ENCODE measurements around the gene DTHD1. TPM values are rescaled to one million over a fixed set of nuclear protein-coding genes. Genes with fewer than 3 reads are reported as not detected.

The DTHD1 gene
- total RNA-seq, 3 donors from 2014 or later = 0.15 to 0.71 (median 0.19) TPM

GRCh38 chr4:36316607-36317006, 35.2 kb downstream of the DTHD1 start:
- H3K36me3 Mint-ChIP-seq (ENCODE audit: insufficient read depth) = peaks cover 2% of the 10 kb centered on the region
- peak; percentile 72 to 73 for ATAC-seq
- H3K27me3 Mint-ChIP-seq (ENCODE audit: low read depth) = no peaks in the 10 kb centered on the region
- H3K4me3 Mint-ChIP-seq = no peak overlapping the region
- peaks cover 33% of the 10 kb centered on the region for H3K4me1 Mint-ChIP-seq (ENCODE audit: low read depth)
- no peaks in the 10 kb centered on the region for H3K9me3 Mint-ChIP-seq
- no peak for DNase-seq

GRCh38 chr4:36317721-36318120, 36.3 kb downstream of the DTHD1 start:
- H3K4me1 Mint-ChIP-seq (ENCODE audit: low read depth) = peaks cover 40% of the 10 kb centered on the region
- no peak overlapping the region for H3K4me3 Mint-ChIP-seq
- DNase-seq (no peak), ATAC-seq (no peak)
- peaks cover 2% of the 10 kb centered on the region for H3K36me3 Mint-ChIP-seq (ENCODE audit: insufficient read depth)
- H3K27me3 Mint-ChIP-seq (ENCODE audit: low read depth) = no peaks in the 10 kb centered on the region
- no peaks in the 10 kb centered on the region for H3K9me3 Mint-ChIP-seq

- Mint-ChIP-seq H3K36me3 (ENCODE audit: insufficient read depth) (peaks cover under 1% of the 10 kb centered on the region), H3K4me3 (no peak overlapping the region), H3K4me1 (ENCODE audit: low read depth) (peaks cover 63% of the 10 kb centered on the region), H3K27me3 (ENCODE audit: low read depth) (no peaks in the 10 kb centered on the region), H3K9me3 (no peaks in the 10 kb centered on the region)
- ATAC-seq (no peak), DNase-seq (no peak)
Observed at GRCh38 chr4:36320117-36320896, 38.9 kb downstream of the DTHD1 start.

GRCh38 chr4:36321176-36321575, 39.8 kb downstream of the DTHD1 start:
- H3K36me3 Mint-ChIP-seq (ENCODE audit: insufficient read depth) = no peaks in the 10 kb centered on the region
- no peaks in the 10 kb centered on the region for H3K9me3 Mint-ChIP-seq
- H3K27me3 Mint-ChIP-seq (ENCODE audit: low read depth) = no peaks in the 10 kb centered on the region
- no peak overlapping the region for H3K4me3 Mint-ChIP-seq
- ATAC-seq (no peak), DNase-seq (no peak)
- H3K4me1 Mint-ChIP-seq (ENCODE audit: low read depth) = peaks cover 67% of the 10 kb centered on the region

GRCh38 chr4:36322921-36323354, 41.5 kb downstream of the DTHD1 start:
- H3K9me3 Mint-ChIP-seq = no peaks in the 10 kb centered on the region
- H3K4me3 Mint-ChIP-seq = peak overlapping the region; percentile 47
- DNase-seq (peak; percentile 21), ATAC-seq (peak; percentile 89 to 92)
- H3K4me1 Mint-ChIP-seq (ENCODE audit: low read depth) = peaks cover 64% of the 10 kb centered on the region
- no peaks in the 10 kb centered on the region for H3K27me3 Mint-ChIP-seq (ENCODE audit: low read depth)
- H3K36me3 Mint-ChIP-seq (ENCODE audit: insufficient read depth) = no peaks in the 10 kb centered on the region

- DNase-seq = no peak
- no peaks in the 10 kb centered on the region for H3K27me3 Mint-ChIP-seq (ENCODE audit: low read depth)
Observed at GRCh38 chr4:36323816-36324419, 42.5 kb downstream of the DTHD1 start.

GRCh38 chr4:36324808-36325207, 43.4 kb downstream of the DTHD1 start:
- Mint-ChIP-seq H3K9me3 (no peaks in the 10 kb centered on the region), H3K4me3 (no peak overlapping the region), H3K36me3 (ENCODE audit: insufficient read depth) (no peaks in the 10 kb centered on the region), H3K27me3 (ENCODE audit: low read depth) (no peaks in the 10 kb centered on the region), H3K4me1 (ENCODE audit: low read depth) (peaks cover 63% of the 10 kb centered on the region)
- no peak for DNase-seq
- ATAC-seq = no peak

More at GRCh38 chr4:36323816-36324419, 42.5 kb downstream of the DTHD1 start:
- Mint-ChIP-seq H3K36me3 (ENCODE audit: insufficient read depth) (no peaks in the 10 kb centered on the region), H3K9me3 (no peaks in the 10 kb centered on the region), H3K4me3 (peak overlapping the region; percentile 47), H3K4me1 (ENCODE audit: low read depth) (peaks cover 64% of the 10 kb centered on the region)
- no peak for ATAC-seq

GRCh38 chr4:36325499-36325898, 44.1 kb downstream of the DTHD1 start:
- no peak overlapping the region for H3K4me3 Mint-ChIP-seq
- no peaks in the 10 kb centered on the region for H3K36me3 Mint-ChIP-seq (ENCODE audit: insufficient read depth)
- no peaks in the 10 kb centered on the region for H3K9me3 Mint-ChIP-seq
- peaks cover 56% of the 10 kb centered on the region for H3K4me1 Mint-ChIP-seq (ENCODE audit: low read depth)
- ATAC-seq (no peak), DNase-seq (no peak)
- H3K27me3 Mint-ChIP-seq (ENCODE audit: low read depth) = no peaks in the 10 kb centered on the region

GRCh38 chr4:36325926-36326325, 44.5 kb downstream of the DTHD1 start:
- no peaks in the 10 kb centered on the region for H3K27me3 Mint-ChIP-seq (ENCODE audit: low read depth)
- ATAC-seq (no peak), DNase-seq (no peak)
- no peaks in the 10 kb centered on the region for H3K9me3 Mint-ChIP-seq
- H3K36me3 Mint-ChIP-seq (ENCODE audit: insufficient read depth) = no peaks in the 10 kb centered on the region
- H3K4me1 Mint-ChIP-seq (ENCODE audit: low read depth) = peaks cover 51% of the 10 kb centered on the region
- no peak overlapping the region for H3K4me3 Mint-ChIP-seq

GRCh38 chr4:36326476-36327029, 45.1 kb downstream of the DTHD1 start:
- ATAC-seq = no peak
- H3K4me3 Mint-ChIP-seq = no peak overlapping the region
- H3K36me3 Mint-ChIP-seq (ENCODE audit: insufficient read depth) = no peaks in the 10 kb centered on the region
- H3K9me3 Mint-ChIP-seq = no peaks in the 10 kb centered on the region
- DNase-seq = no peak
- H3K4me1 Mint-ChIP-seq (ENCODE audit: low read depth) = peaks cover 48% of the 10 kb centered on the region
- no peaks in the 10 kb centered on the region for H3K27me3 Mint-ChIP-seq (ENCODE audit: low read depth)

GRCh38 chr4:36327400-36327799, 46.0 kb downstream of the DTHD1 start:
- Mint-ChIP-seq H3K9me3 (no peaks in the 10 kb centered on the region), H3K27me3 (ENCODE audit: low read depth) (no peaks in the 10 kb centered on the region), H3K4me1 (ENCODE audit: low read depth) (peaks cover 42% of the 10 kb centered on the region), H3K4me3 (no peak overlapping the region), H3K36me3 (ENCODE audit: insufficient read depth) (no peaks in the 10 kb centered on the region)
- no peak for ATAC-seq
- no peak for DNase-seq

- Mint-ChIP-seq H3K36me3 (ENCODE audit: insufficient read depth) (no peaks in the 10 kb centered on the region), H3K4me3 (no peak overlapping the region), H3K27me3 (ENCODE audit: low read depth) (no peaks in the 10 kb centered on the region), H3K4me1 (ENCODE audit: low read depth) (peaks cover 40% of the 10 kb centered on the region), H3K9me3 (no peaks in the 10 kb centered on the region)
- ATAC-seq (no peak), DNase-seq (no peak)
Observed at GRCh38 chr4:36328130-36328529, 46.7 kb downstream of the DTHD1 start.

GRCh38 chr4:36329228-36329627, 47.8 kb downstream of the DTHD1 start:
- Mint-ChIP-seq H3K4me1 (ENCODE audit: low read depth) (peaks cover 34% of the 10 kb centered on the region), H3K36me3 (ENCODE audit: insufficient read depth) (no peaks in the 10 kb centered on the region), H3K27me3 (ENCODE audit: low read depth) (no peaks in the 10 kb centered on the region), H3K9me3 (no peaks in the 10 kb centered on the region), H3K4me3 (no peak overlapping the region)
- no peak for DNase-seq
- ATAC-seq = no peak

GRCh38 chr4:36330796-36331195, 49.4 kb downstream of the DTHD1 start:
- peaks cover 20% of the 10 kb centered on the region for H3K4me1 Mint-ChIP-seq (ENCODE audit: low read depth)
- DNase-seq = no peak
- H3K36me3 Mint-ChIP-seq (ENCODE audit: insufficient read depth) = no peaks in the 10 kb centered on the region
- H3K9me3 Mint-ChIP-seq = no peaks in the 10 kb centered on the region
- no peak overlapping the region for H3K4me3 Mint-ChIP-seq
- no peaks in the 10 kb centered on the region for H3K27me3 Mint-ChIP-seq (ENCODE audit: low read depth)
- no peak for ATAC-seq

All from activated T-cell treated with anti-CD3 and anti-CD28 coated beads, Interleukin-2, amount 50 U/mL, for 4 hours (primary cell).